Stimulated activated CD8-positive, alpha-beta memory T cell treated with anti-CD3 and anti-CD28 coated beads, Interleukin-4, amount 100 ng/mL, for 1 hour (primary cell): ENCODE data around the gene CC2D1A.
A peak's percentile ranks its signal among the peaks of the same experiment; 100 is the strongest.

Experiments
- DNase-seq, 2 donors: peaks; one replicate each; pipeline ENCODE4 v3.0.0-alpha.2; 2020; ENCODE audit warnings: low read depth in 2 of 2, low spot score in 1 of 2

CC2D1A gene

DNA sequence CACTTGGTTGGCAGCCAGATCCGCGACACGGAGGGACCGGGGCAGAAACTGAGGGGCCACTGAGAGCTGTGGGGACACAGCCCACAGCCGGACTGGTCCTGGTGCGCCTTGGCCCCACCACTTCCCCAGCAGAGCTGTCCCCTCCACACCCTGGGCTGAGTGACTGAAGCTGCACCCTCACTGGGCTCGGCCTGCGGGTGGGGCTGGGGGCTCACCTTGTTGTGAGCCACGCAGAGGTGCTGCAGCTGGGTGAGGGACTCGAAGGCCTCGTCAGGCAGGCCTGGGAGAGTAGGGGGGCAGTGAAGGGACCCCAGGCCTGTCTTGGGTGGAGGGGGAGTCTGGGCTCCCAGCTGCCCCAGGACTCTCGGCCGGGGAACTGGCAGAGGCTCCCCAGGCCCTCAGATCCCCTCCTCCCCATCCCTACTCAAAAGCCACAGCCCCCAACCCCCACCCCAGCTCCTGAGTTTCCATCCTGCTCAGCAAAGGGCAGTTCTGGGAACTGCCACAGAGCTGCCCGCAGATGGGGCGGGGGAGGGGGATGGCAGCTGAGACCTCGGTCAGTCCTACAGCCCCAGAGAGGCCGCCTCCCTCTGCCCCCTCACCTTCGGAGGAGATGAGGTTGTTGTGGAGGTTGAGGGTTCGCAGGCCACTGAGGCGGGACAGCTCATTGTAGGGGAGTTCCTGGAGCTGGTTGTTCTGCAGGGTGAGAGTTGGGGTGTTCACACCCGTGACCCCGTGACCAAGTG is 29.9 kb downstream of the CC2D1A start:
- no peak for DNase-seq

DNA sequence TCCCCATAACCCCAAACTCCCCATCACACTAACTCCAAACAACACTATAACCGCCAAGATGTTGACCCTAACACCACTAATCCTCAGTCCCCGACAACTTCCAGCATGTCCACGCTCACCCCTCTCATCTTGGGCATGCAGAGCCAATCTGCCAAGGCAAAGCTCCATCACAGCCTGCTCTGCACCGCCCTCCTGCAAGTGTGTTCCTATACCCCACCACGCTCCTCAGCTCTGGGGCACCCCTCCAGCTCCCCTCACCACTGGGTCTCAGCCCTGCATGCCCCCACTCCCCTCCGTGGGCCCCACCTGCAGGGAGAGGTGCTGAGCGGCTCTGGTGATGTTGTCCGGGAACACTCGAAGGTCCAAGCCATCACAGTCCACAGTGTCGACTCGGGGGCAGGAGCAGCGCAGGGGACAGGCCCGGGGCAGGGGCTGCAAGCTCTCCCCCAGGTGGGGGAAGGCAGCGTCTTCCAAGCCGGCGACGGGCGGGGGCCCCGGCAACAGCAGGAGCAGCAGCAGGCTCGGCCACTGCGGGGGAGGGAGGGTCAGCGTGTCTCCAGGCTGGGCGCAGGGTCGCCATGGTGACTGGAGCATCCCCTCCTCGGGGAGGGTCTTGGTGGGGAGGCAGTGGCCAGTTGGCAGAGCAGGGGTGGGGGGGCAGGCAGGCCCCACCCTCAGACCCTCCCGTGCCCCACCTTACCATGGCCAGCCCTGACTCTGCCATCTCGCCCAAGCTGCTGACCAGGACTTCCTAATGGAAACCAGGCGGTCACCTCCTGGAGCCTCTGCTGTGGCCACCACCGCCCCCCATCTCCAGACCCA is 31.7 kb downstream of the CC2D1A start:
- no peak for DNase-seq

DNA sequence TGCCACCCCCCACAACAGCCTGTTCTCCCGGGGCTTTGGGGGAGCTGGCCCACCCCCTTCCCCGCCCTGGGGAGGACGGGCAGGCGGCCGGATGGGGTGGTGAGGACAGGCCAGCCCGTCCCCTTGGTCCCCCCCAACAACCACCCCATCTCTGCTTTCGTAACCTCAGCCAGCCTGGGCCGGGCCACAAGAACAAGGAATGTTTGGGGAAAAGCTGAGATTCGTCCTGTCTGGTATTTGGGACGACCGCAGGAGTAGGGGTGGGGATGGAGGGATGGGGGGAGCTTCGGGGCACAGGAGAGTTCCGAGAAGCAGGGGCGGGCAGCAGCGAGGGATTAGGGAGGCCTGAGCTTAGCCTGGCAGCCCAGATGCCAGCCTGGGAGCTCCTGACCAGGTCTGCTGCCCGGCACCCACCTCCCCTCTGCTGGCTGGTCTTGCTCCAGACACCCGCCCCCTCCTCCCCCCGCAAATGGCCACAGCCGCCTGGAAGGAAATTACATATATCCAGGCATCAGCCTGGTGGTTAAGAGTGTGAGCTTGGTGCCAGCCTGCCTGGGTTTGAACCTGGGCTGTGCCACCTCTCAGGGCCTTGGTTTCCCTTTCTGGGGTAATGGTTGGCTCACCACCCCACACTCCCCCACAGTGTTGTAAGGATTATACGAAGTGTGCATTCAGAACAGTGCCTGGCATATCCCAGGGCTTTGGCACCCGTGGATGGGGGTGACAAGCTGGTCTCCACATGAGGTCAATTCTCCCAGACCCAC is 32.5 kb downstream of the CC2D1A start, which contains the start of gene PODNL1:
Gene PODNL1 (minus strand): TSS at position 117 of the 764 bp plus-strand sequence. CDS start 236 bp downstream, outside the sequence.
- no peak for DNase-seq

DNA sequence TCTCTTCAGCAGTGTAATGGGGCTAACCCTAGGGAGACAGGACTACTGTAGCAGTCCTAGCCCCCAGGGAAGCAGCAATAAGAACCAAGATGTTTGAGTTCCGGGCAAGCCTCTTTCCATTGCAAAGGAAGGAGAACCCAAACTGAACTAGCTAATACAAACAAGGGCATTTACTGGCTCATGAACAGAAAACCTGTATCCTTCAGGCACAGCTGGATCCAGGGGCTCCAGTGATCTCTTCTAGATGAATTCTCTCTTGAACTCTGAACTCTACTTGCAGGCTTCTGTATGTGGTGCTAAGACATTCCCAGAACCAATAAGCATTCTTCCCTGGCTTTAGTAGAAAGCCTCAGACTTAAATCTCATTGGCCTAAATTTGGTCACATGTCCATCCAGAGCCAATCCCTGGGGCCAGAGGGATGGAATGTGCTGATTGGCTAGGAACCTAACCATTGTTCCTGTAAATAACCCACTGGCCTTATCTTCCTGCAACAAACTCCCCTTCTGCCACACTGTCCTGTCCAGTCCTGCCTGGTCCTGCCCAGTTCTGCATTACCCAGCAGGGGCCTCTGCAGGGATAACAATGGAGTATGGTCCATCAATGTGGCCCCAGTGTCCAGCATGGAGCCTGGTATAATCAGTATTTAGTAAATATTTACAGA is 36.2 kb downstream of the CC2D1A start:
- no peak for DNase-seq

DNA sequence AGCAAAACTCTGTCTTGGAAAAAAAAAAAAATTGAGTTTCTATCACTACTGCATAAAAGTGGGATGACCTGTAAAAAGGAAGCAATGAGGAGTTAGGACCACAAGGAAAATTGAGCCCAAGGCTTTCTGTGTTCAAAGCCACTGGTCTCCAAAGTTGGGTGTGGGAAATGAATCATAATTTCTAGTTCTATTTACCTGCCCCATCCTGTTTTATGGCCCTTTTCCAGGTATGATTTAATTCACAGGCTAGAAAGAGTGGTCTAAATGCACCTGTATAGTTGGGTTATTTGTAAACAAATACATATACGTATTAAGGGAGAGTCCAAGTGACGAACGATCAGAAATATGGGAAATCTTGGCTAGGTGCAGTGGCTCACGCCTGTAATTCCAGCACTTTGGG is 40.4 kb downstream of the CC2D1A start:
- DNase-seq = no peak

DNA sequence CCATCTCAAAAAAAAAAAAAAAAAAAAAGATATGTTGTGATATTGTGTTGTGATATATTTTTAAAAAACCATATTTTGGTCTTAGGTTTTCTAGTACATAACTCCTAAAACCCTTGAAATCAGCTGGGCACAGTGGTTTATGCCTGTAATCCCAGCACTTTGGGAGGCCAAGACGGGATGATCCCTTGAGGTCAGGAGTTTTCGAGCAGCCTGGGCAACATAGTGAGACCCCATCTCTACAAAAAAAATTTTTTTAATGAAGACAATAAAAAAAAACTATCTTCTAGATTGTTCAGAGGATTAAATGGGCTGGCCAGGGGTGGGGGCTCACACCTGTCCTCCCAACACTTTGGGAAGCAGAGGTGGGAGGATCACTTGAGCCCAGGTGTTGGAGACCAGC is 45.0 kb downstream of the CC2D1A start:
- no peak for DNase-seq

DNA sequence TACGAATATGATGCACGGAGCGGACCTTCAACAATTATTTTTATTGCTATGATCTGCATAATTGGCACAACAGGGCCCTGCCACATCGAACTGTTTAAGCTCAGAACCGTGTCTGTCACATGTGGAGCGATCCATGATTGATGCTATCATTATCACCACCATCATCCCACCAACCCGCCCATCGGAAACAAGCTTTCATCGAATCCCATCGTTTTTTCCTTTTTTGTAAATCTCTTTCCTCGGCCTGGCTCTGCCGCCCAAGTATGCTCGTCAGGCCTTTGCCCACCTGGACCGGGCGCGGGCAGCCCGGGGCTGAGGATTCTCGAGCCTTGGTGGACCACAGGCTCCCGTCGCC is 45.8 kb downstream of the CC2D1A start:
- DNase-seq = no peak

DNA sequence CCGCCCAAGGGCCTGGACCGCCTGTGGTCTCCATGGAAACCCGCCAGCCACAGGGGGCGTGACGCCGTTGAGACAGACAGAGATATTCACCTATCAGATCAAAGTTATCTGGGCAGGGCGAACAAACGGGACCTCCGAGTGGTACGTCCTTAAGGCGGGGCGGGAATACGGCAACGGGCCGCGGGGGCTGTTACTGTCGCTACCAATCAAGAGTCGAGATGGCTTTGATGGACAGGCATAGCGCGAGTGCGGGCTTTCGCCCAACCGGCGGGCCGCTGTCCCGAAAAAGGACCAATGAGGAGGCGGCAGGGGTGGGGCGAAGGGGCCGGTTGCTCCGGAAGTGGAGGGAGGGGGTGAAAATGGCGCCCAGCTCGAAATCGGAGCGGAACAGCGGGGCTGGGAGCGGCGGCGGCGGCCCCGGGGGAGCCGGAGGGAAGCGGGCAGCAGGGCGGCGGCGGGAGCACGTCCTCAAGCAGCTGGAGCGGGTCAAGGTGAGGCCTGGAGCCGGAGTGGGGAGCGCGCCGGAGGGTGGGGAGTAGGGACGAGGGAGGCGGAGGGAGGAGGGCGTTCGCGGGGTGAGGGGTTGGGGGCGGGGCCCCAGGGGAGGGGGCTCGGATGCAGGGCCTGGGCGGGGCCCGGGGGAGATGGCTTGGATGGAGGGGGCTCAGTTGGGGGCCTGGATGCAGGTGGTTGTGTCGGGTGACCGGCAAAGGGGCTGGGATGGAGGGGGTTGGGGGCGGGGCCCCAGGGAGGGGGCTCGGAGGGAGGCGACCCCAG is 46.3 kb downstream of the CC2D1A start, which contains the start of gene DCAF15:
Gene DCAF15 (plus strand): TSS at position 356 of the 777 bp plus-strand sequence. CDS start 4 bp downstream, at position 360.
- DNase-seq = peak; percentile 94 to 99

DNA sequence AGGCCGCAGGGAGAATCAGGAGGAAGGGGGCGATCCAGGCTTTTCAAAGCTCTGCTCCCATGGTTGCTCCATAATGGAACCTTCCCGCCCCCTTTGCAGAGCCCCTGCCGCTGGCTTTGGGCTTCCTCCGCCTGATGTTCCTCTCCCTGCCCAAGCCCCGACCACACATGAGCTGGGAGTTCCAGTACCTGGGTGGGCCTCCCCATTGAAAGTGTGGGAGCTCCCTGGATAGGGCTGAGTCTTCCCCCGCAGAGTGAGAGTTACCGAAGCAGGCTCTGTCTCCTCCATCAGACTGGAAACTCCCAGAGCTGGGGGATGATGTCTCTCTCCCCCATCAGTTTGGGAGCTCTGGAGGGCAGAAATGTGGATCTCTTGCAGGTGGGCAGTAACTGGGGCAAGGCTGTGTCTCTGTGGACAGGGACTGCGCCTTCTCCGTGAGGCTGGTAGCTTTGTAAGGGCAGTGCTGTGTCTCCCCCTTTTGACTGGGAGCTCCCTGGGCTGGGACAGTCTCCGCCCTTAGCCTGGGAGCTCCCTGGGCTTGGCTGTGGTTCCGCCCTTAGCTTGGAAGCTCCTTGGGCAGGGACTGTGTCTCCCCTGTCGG is 47.0 kb downstream of the CC2D1A start:
- DNase-seq = no peak

DNA sequence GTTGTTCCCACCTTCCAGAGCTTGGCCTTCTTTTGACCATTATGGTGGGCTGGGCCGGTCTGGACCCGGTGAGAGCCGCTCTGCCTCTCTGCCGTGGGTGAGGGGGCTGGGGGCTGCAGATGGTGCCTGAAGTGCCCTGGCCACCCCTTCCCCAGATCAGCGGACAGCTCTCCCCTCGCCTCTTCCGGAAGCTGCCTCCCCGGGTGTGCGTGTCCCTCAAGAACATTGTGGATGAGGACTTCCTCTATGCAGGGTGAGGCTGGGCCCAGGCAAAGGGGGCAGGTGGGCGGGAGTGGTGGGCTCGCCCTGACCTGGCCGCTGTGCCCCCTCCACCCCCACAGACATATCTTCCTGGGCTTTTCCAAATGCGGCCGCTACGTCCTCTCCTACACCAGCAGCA is 48.2 kb downstream of the CC2D1A start:
- no peak for DNase-seq

DNA sequence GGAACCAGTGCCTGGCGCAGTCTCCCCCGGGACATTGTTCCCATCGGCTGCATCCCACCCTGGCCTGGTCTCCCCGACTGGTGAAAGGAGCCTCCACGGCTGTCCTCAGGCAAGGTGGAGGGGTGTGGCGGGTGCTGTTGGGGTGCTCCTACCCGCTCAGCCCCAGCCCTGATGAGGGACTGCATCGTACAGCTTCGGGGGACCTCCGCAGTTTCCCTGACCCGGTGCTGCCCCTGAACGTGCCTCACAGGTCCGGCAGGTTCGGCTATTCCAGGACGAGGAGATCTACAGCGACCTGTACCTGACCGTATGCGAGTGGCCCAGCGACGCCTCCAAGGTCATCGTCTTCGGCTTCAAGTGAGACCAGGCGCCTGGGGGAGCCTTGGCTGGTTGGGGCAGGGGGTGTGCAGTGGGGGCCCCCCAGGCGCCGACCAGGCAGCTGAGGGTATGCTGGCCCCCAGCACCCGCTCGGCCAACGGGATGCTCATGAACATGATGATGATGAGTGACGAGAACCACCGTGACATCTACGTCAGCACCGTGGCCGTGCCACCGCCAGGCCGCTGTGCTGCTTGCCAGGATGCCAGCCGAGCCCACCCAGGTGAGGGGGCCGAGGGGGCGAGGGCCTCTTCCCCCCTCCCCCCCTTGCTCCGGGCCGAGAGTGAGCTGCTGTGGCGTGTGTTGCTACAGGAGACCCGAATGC is 49.8 kb downstream of the CC2D1A start:
- no peak for DNase-seq

DNA sequence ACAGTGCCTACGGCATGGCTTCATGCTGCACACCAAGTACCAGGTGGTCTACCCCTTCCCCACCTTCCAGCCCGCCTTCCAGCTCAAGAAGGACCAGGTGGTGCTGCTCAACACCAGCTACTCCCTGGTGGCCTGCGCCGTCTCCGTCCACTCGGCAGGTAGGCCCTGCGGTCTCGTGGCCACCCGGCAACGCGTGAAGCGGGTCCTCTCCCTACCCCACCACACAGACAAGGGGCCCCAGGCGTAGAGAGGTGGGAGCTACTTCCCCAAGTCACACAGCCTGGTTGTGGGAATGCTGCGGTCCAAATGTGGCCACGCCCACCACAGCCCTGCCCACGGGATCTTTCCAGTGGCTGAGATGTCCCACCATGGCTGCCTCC is 50.4 kb downstream of the CC2D1A start:
- no peak for DNase-seq

DNA sequence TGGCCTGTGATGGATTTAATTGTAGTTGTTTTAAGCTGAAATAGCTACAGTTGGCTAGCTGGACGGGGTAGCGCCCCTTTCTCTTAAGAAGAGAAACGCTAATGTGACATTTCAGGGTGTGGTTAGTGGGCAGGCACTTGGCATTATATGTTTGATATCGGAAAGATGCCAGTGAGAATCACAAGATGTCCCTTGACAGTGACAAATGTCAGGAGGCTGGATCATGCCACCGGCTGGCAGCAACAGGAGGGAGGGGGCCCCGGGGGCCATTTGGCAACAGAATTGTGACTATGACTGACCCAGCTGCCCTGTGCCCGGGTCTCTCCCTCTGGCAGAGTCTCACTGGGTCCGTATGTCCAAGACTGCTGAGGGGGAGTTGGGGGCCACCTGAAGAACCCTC is 51.0 kb downstream of the CC2D1A start:
- no peak for DNase-seq

DNA sequence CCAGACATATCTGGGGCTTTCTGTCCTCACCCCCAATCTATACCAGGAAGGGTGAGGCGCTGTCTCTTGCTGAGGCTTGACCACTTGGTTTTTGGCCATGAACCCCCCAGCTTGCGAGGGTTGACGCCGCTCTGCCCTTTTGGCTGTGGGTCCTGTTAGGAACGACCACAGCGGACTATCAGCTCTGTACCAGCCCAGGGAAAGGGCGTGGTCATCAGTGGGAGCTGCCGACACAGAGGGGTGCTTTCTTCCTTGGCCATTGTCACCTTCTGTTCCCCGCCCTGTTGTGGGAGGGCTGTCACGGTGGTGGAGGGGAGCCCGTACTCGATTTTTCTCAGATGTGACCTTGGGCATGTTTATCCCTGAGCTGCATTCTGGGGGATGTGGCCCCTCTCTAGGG is 52.0 kb downstream of the CC2D1A start:
- DNase-seq = no peak

DNA sequence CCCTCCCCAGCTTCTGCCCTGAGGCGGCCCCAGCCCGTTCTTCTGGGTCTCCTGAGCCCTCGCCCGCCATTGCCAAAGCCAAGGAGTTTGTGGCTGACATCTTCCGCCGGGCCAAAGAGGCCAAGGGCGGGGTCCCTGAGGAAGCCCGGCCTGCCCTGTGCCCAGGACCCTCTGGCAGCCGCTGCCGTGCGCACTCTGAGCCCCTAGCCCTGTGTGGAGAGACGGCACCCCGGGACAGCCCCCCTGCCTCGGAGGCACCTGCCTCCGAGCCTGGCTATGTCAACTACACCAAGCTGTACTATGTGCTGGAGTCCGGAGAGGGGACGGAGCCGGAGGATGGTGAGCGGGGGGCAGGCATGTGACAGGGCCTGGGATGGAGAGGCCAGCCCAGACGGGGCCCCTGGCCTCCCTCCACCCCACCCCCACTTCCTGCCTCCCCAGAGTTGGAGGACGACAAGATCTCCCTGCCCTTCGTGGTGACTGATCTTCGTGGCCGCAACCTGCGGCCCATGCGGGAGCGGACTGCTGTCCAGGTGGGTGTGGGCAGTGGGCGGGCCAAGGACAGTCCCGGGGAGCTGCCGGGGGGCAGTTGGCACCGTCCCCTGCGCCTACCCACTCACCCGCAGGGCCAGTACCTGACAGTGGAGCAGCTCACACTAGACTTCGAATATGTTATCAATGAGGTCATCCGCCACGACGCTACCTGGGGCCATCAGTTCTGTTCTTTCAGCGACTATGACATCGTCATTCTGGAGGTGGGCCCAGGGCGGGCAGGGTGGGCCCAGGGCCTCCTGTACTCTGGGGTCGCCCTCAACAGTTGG is 53.4 kb downstream of the CC2D1A start:
- no peak for DNase-seq

DNA sequence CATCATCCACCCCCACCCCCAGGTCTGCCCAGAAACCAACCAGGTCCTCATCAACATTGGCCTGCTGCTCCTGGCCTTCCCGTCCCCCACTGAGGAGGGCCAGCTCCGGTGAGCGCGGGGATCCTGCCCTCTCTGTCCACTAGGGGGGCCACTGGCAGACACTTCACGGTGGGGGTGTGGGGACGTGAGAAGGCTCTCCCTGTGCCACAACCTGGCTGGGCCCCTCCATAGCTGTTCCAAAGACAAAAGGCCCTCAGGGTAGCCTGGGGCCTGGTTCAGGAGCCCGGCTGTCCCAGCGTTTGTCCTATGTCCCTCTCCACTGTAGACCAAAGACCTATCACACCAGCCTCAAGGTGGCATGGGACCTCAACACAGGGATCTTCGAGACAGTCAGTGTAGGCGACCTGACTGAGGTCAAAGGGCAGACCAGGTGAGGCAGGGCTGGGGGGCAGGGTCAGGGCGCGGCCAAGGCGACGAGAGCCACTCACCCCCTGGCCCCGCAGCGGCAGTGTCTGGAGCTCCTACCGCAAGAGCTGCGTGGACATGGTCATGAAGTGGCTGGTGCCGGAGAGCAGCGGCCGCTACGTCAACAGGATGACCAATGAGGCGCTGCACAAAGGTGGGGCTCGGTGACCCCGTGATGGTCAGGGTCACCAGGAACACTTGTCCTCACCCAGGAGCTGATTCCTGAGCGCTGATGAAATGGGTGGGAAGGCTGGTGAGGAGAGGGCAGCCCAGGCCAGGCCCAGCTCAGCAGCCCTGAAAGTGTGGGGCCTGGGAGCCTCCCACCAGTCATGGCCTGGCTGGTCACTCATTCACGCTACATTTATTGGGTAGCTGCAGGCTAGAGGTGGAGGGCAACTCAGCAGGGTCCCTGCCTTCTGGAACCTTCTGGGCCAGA is 54.2 kb downstream of the CC2D1A start:
- no peak for DNase-seq
